H1 (cell line): Measurements from ENCODE around the gene PCDHA13. TPM values are rescaled to one million over a fixed set of nuclear protein-coding genes. Genes with fewer than 3 reads are reported as not detected.

Source experiments
- BCL11A ChIP-seq, 2 experiments: IDR thresholded peaks; one replicate each; pipeline ENCODE4 v1.6.1; 2011; ENCODE audit warnings: low read depth in 2 of 2, low read length in 2 of 2, mild to moderate bottlenecking in 2 of 2
- EZH2 ChIP-seq: fragments of 200-600 bp; sonication (generic); IDR thresholded peaks from 2 replicates; pipeline ENCODE4 v1.7.1; 2012; ENCODE audit warnings: low read depth, mild to moderate bottlenecking, moderate library complexity, low read length, inconsistent platforms; ENCODE audit not compliant: severe bottlenecking
- polyA plus RNA-seq, 7 experiments: library from polyadenylated mRNA; depleted of rRNA in 3 of 7; stranded (reverse) in 5 of 7; unstranded in 2 of 7; fragments of >200 nt in 5 of 7; fragments of 200-250 nt in 2 of 7; gene quantifications; 1 replicate in 5 of 7; 2 replicates in 1 of 7; 4 replicates in 1 of 7; pipeline versions ENCODE4 v1.2.1 to v1.2.3, GENCODE V29; 2011 to 2013; ENCODE audit warnings: missing spikeins in 2 of 7, mixed read lengths in 2 of 7
- total RNA-seq: library from RNA; stranded (reverse); fragmentation: NEBNext Ultra II Directional; extraction: Animal tissue kit (Norgen Biotek cat#: 25700); gene quantifications from 2 replicates; pipeline ENCODE4 v1.2.1, GENCODE V29; 2021

Gene PCDHA13
- total and polyA plus RNA-seq, 2 of the 8 experiments (the other 6 are each of a cell fraction or from before 2014, with no cell fraction given), result 1.2 to 1.3 TPM

GRCh38 chr5:140835622-140836510 is 46.1 kb upstream of the PCDHA13 start (continued):
- TF ChIP-seq BCL11A (IDR thresholded peaks at IDR 0.05; ENCODE audit: low read depth in 2 of 2, low read length in 2 of 2), result no peak
- TF ChIP-seq EZH2, result no peak
